ENCODE measurements around the gene FEZ2. TPM values are rescaled to one million over a fixed set of nuclear protein-coding genes. Genes with fewer than 3 reads are reported as not detected.

Gene FEZ2
- total and polyA plus RNA-seq, 10 of the 15 experiments (the other 5 are each of a cell fraction or from before 2014, with no cell fraction given), result 3.0 to 15.4 (median 6.6) TPM

GRCh38 chr2:36587556-36587955, 10.4 kb downstream of the FEZ2 start (continued):
- TF ChIP-seq ATF2 (IDR thresholded peaks at IDR 0.05; ENCODE audit: low read length) (no peak), TAF1 (IDR thresholded peaks at IDR 0.05; ENCODE audit: borderline replicate concordance, low read depth, low read length) (no peak), ZBTB4 (CRISPR knock-in tag; IDR thresholded peaks at IDR 0.05) (no peak), MAX (IDR thresholded peaks at IDR 0.05; ENCODE audit: low read depth, low read length) (no peak), JUNB (IDR thresholded peaks at IDR 0.05) (no peak), ELK1 (IDR thresholded peaks at IDR 0.05; ENCODE audit: low read depth, low read length) (no peak), MTA3 (IDR thresholded peaks at IDR 0.05; ENCODE audit: borderline replicate concordance, low read length) (no peak), ZNF217 (IDR thresholded peaks at IDR 0.05) (no peak), EGR1 (IDR thresholded peaks at IDR 0.05; ENCODE audit: borderline replicate concordance in 1 of 2, low read depth in 2 of 2, low read length in 2 of 2) (no peak)

Data from GM12878 (cell line).